ENCODE data around the gene IMP4.

DNA sequence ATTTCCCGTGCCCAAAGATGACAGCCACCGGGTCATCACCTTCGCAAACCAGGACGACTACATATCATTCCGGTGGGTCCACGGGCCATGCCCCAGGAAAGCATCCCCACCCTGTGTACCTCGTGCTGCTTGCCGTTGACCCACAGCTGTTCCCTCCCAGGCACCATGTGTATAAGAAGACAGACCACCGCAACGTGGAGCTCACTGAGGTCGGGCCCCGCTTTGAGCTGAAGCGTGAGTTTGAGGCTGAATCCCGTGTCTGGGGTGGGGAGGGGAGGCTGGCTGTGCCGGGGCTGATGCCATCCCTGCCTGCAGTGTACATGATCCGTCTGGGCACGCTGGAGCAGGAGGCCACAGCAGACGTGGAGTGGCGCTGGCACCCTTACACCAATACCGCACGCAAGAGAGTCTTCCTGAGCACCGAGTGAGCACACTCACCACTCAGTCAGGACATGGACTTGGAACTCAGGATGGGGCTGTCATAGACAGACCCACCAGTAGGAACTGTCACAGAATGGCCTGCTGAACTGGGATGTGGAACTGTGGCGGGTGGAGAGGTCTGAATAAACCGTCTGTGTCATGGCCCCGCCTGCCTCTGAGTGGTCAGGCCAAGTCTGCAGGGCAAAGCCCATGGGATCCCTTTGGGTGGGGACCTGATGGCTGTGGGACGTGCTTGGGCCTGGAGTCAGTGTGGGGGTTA, 3.5 kb downstream of the IMP4 start:
- no peak for TF ChIP-seq POLR2A (IDR thresholded peaks at IDR 0.05)
- TF ChIP-seq, protein P1, sequence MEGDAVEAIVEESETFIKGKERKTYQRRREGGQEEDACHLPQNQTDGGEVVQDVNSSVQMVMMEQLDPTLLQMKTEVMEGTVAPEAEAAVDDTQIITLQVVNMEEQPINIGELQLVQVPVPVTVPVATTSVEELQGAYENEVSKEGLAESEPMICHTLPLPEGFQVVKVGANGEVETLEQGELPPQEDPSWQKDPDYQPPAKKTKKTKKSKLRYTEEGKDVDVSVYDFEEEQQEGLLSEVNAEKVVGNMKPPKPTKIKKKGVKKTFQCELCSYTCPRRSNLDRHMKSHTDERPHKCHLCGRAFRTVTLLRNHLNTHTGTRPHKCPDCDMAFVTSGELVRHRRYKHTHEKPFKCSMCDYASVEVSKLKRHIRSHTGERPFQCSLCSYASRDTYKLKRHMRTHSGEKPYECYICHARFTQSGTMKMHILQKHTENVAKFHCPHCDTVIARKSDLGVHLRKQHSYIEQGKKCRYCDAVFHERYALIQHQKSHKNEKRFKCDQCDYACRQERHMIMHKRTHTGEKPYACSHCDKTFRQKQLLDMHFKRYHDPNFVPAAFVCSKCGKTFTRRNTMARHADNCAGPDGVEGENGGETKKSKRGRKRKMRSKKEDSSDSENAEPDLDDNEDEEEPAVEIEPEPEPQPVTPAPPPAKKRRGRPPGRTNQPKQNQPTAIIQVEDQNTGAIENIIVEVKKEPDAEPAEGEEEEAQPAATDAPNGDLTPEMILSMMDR (IDR thresholded peaks at IDR 0.05): no peak
- TF ChIP-seq EP300 (IDR thresholded peaks at IDR 0.05): no peak

Measured in tibial nerve (tissue), 4 donors.